ENCODE results near the gene MAN1C1. TPM values are rescaled to one million over a fixed set of nuclear protein-coding genes. Genes with fewer than 3 reads are reported as not detected.

The MAN1C1 gene
- total and polyA plus RNA-seq, 9 of the 15 experiments (the other 6 are each of a cell fraction or from before 2014, with no cell fraction given): 0.04 to 0.44 (median 0.10) TPM; not detected in 3

GRCh38 chr1:25631750-25632485, 15.3 kb downstream of the MAN1C1 start:
- H3K9me1 ChIP-seq (ENCODE audit: control insufficient read depth, insufficient read depth, low read length): no peaks in the 10 kb centered on the region
- in situ Hi-C loops (cut with MboI): no loop called here
- no peak for ATAC-seq

More at GRCh38 chr1:25631750-25632485, 15.3 kb downstream of the MAN1C1 start:
- no peak for TF ChIP-seq EP300 (IDR thresholded peaks at IDR 0.05; ENCODE audit: low read length)
- no peak for TF ChIP-seq SMARCA4 (IDR thresholded peaks at IDR 0.05)
- no peak for TF ChIP-seq MBD2 (IDR thresholded peaks at IDR 0.05; ENCODE audit: borderline replicate concordance, low read depth)
- no peak for TF ChIP-seq MITF (IDR thresholded peaks at IDR 0.05)
- no peak for TF ChIP-seq EP400 (IDR thresholded peaks at IDR 0.05)
- TF ChIP-seq NFE2 (IDR thresholded peaks at IDR 0.05; ENCODE audit: low read depth): no peak
- no peak for TF ChIP-seq L3MBTL2 (IDR thresholded peaks at IDR 0.05)
- TF ChIP-seq NR3C1 (CRISPR knock-in tag; IDR thresholded peaks at IDR 0.05): no peak
- TF ChIP-seq ZNF121 (CRISPR knock-in tag; conservative IDR thresholded peaks at IDR 0.05): no peak
- no peak for TF ChIP-seq DACH1 (IDR thresholded peaks at IDR 0.05; ENCODE audit: partially characterized antibody)
- TF ChIP-seq, protein P1, sequence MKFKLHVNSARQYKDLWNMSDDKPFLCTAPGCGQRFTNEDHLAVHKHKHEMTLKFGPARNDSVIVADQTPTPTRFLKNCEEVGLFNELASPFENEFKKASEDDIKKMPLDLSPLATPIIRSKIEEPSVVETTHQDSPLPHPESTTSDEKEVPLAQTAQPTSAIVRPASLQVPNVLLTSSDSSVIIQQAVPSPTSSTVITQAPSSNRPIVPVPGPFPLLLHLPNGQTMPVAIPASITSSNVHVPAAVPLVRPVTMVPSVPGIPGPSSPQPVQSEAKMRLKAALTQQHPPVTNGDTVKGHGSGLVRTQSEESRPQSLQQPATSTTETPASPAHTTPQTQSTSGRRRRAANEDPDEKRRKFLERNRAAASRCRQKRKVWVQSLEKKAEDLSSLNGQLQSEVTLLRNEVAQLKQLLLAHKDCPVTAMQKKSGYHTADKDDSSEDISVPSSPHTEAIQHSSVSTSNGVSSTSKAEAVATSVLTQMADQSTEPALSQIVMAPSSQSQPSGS (CRISPR knock-in tag; IDR thresholded peaks at IDR 0.05): no peak
- no peak for TF ChIP-seq GTF2F1 (IDR thresholded peaks at IDR 0.05; ENCODE audit: low read depth, low read length)
- TF ChIP-seq ZNF512 (tag; IDR thresholded peaks at IDR 0.05): no peak
- Histone ChIP-seq H3K9ac (ENCODE audit: insufficient read depth in 1 of 2, low read depth in 2 of 2, low read length in 2 of 2) (no peak overlapping the region), H3K79me2 (ENCODE audit: control insufficient read depth, insufficient read depth, low read length) (no peaks in the 10 kb centered on the region), H3K27ac (ENCODE audit: extremely low read depth, low read depth, low read length) (no peak overlapping the region), H3K9me3 (replicated peaks; ENCODE audit: control insufficient read depth, insufficient read depth, low read depth, low read length) (no peaks in the 10 kb centered on the region), H3K4me3 (no peak overlapping the region), H2AFZ (ENCODE audit: low read depth, low read length) (no peak overlapping the region), H3K4me2 (ENCODE audit: insufficient read depth, low read length) (no peak overlapping the region), H4K20me1 (replicated peaks; ENCODE audit: control insufficient read depth, insufficient read depth, low read length) (no peaks in the 10 kb centered on the region), H3K4me1 (replicated peaks in 1 of 2; ENCODE audit: control insufficient read depth in 2 of 2, insufficient read depth in 2 of 2, low read length in 2 of 2) (no peaks in the 10 kb centered on the region), H3K27me3 (ENCODE audit: control insufficient read depth in 2 of 2, insufficient read depth in 2 of 2, low read length in 2 of 2) (peaks cover 9 to 13% of the 10 kb centered on the region in 2 experiments; a peak in 4 of 5 replicates), H3K36me3 (ENCODE audit: control insufficient read depth, insufficient read depth, low read length) (no peaks in the 10 kb centered on the region)
- CTCF ChIA-PET (ENCODE audit: low intra/inter-chr PET ratio): no interaction called here
- POLR2A ChIA-PET: interaction anchor here (0.6 to 1.6 kb wide), 3 partner anchors 9 to 65 kb away, joined by 3 read pairs; no protein-coding TSS in a partner anchor
- 7% methylated on average over 11 of the region's 11 CpGs for WGBS (ENCODE audit: insufficient coverage, low coverage, missing lambda C conversion rate)
- intact Hi-C loops (cut with micrococcal nuclease): no loop called here
- no peak for FAIRE-seq
- no TSS peak for BruUV-seq (replicated peaks)
- DNase-seq (ENCODE audit: extremely low read depth in 1 of 4, low spot score in 3 of 4): no peak
